ENCODE measurements around the gene NOTCH2.

The NOTCH2 gene

DNA sequence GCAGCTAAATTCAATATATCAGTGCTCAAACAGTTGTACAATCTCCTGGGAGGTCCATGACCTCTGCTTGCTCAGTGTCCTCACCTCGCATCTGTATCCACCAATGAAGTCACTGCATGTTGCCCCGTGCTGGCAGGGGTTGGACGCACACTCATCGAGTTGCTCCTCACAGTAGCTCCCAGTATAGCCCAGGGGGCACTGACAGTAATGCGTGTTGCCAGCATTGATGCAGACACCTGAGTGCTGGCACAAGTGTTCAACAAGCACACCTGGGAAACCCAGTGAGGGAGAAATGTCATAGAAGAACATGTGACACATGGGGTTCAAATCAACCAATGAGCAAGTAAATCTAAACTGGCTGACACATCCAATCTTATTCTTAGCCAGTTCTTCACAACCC, 132.3 kb downstream of the NOTCH2 start:
- no peak for DNase-seq

DNA sequence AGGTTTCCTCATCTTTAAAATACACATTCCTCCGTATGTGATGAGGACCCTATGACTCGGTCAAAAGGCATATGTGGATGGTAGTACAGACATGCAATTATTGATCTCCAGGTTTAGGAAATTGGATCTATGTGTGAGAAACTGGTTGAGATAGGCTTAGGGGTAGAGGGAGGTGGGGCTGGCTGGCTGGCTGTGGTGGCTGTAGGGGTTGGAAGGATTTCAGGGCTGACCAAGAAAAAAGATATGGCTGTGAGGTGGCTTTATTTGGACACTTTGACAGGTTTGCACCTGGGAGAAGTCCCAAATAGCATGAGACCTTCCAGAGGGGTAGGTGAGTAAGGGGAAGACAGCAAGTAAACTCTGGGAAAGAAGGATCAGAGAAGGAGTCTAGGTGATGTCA, 133.5 kb downstream of the NOTCH2 start:
- no peak for DNase-seq

DNA sequence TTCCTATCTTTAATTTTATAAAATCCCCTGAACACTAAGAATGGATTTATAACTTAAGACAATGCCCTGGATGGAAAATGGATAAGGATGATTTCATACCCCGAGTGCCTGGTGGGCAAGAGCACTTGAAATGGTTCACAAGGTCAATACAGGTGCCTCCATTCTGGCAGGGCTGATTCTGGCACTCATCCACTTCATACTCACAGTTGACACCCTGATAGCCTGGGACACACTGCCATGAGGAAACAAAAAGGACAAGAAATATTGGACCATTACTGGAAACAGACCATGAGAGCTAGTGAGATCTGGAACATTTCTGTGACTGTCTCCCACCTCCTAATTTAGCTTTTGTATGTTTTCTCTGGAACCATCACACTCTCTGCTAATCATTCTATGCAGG, 134.1 kb downstream of the NOTCH2 start:
- no peak for DNase-seq

DNA sequence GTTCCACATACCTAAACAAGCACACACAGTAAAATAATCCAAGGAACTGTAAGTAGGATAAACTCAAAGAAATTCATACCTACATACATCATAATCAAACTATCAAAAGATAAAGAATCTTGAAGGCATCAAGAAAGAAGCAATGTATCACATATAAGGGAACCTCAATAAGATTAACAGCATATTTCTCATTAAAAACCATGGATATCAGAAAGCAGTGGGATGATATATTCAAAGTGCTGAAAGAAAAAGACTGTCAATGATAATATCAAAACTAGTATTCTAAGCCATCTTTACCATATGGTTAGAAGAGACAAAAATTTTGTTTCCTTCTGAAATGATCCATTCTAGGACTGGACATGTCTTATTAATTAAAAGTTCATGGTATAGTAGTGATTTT, 136.1 kb downstream of the NOTCH2 start:
- no peak for DNase-seq

DNA sequence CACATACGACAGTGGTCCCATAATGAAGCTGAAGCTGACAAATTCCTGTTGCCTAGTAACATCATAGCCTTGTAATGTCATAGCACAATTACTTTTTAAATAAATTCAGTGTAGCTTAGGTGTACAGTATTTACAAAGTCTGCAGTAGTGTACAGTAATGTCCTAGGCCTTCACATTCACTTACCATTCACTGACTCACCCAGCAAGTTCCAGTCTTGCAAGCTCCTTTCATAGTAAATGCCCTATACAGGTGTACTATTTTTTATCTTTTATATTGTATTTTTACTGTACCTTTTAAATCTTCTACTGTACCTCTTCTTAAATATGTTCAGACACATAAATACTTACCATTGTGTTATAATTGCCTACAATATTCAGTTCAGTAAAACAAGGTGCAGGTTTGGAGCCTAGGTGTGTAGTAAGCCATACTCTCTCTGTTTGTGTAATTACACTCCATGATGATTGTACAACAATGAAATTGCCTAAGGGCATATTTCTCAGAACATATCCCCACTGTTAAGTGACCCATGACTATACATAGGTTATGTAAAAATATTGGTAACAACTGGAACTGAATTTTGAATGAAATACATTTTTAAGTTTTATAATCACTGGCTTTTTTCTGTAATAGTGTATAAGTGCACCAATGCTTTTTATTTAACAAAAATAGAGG, 139.7 kb downstream of the NOTCH2 start:
- DNase-seq = no peak

DNA sequence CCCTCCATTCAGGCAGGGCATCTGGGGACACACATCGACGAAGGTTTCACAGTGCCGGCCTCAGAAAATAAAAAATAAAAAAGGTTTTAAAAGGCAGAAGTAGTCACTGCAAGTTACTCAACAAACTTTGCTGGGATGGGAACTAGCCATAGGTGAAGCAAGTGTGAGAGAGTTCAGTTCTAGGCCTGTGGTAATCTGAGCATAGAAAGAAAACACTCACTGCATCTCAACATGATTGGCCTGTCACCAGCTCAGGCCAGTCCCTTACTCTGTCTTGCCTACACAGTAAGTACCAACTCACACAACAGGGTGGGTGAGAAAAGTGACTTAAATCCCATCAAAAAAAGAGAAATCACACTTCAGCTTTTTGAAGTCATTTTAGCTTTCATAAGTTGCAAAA, 142.9 kb downstream of the NOTCH2 start:
- DNase-seq = no peak

DNA sequence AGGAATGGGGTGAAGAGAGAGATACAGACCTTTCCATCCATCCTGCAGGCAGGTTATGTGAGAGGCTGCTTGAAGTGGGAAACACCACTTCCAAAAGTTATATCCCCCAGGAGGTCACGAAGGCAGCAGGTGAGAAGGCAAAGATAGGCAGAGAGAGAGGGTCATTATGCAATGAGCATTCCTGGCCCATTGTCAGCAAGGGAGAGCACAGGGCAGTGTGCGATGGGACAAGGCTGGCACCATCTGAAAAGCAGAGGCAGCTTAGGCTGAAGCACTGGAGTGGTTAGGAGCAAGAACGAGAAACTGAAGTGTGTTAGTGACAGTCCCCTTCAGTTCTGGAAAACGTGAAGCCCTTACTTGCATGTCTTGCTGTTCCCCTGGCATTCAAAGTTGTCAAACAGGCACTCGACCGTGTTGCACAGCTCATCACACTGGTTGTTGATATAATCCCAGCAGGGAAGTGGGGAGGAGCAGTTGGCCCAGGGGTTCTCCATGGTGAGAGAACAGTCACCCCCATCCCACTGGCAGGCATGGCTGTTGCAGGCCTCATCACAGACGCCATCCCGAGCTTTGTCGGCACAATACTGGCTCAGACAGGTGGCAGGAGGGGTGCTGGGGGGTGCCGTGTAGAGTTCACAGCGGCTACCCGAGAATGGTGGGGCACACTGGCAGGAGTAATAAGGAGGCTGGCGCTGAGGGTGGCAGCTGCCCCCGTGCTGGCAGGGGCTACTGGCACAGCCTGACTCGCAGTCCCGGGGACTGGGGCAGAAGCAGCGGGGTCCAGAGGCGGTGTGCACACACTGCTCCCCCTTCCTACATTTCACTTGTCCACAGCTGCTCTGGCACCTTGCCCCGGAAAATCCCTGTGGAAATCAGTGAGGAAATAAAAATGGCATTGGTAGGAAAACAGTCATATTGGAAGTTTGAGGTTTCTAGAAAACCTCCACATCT, 144.2 kb downstream of the NOTCH2 start:
- DNase-seq = no peak

DNA sequence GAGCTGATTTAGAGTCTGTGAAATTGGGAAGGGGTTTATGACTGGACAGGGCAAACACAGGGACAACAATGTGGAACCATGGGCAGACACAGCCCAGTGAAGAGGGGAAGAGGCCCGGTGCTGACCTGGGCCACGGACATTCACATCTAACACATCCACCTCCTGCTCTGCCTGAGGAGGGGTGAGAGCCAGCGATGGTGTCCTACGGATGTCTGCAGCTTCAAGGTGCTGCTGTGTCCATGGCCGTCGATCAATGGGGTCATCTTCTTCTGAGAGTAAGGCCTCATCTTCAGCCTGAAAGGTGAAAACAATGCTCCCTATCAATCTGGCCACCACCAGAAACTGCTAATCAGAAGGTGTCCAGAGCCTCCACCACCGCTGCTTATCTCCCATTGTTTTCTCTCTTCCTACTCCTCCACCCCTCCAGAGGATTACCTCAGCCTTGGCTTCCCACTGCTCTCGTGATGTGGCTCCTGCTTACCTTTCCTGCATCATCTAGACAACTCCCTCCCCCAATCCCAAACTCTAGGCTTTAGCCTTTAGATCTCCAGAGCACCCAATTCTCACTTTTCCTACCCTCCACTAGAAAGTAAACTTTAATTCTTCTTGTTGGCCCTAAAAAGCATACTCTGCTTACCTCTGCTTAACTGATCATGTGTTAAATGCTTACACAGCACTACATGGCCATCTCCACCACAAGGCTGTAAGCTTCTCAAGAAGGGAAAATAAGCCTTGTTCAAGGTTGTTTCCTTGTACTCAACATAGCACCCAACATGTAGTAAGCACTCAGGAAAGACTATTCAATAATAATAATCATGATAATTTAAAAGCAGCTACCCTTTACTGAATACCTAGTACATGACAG, 149.1 kb downstream of the NOTCH2 start:
- no peak for DNase-seq

DNA sequence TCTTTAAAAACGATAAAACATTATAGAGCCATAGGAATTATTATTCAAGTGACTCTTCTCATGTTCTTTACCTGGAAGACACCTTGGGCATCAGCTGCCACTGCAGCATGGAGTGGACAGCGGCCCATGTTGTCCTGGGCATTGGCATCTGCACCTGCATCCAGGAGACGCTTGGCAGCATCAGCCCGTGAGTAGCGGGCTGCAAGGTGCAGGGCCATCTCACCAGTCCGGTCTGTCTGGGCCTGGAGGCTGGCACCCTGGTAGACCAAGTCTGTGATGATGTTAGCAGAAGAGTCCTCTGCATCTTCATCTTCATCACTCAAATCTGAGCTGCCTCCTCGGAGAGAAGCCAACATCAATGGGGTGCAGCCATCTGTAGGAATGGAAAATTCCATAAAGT, 150.2 kb downstream of the NOTCH2 start:
- DNase-seq = no peak

DNA sequence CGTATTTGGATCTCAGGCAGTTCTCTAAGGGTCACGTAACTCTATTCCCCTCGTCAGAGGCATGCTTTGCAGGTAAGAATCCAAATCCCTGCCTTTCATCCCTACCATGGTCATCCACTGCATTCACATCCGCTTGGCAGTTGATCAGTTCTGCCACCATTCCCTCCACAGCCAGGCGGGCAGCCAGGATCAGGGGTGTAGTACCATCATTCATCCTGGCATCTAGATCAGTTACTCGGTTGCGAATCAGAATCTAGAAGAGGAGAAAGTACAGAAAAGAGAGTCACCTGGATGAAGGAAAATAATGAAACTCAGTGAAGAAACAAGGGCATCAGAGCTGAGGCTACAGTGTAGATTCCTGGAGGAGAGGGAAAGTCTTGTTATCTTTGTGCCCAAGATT, 151.2 kb downstream of the NOTCH2 start:
- no peak for DNase-seq

DNA sequence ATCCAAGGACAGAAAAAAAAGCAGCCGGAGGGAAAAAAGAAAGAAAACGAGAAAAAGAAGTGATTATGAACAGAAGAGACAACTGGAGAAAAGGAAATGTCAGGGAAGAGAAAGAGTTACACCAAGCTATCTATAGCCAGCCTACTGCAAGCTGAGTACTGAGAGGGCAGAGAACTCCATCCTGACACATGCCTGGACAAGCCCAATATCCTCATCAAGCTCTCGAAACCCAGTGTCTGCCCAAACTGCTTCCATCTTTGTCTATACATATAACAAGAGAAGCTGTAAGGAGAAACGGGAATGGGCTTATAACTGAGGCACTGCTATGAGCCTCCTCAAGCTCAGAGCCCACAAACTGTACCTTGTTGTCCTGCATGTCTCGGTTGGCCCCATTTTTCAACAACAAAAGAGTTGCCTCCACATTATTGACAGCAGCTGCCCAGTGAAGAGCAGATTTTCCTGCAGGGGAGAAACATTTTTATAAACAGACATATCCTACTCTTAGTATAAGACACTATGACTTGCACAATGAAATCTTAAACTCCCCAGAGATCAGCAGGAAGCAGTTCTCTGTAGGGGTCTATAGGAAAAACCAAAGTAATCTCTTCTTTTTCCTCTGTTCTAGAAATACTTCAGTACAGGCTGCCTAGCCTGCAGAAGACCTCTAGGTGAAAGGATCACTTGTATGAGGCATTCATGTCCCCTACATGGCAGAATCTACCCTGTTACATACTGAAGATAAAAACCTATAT, 152.0 kb downstream of the NOTCH2 start:
- no peak for DNase-seq

DNA sequence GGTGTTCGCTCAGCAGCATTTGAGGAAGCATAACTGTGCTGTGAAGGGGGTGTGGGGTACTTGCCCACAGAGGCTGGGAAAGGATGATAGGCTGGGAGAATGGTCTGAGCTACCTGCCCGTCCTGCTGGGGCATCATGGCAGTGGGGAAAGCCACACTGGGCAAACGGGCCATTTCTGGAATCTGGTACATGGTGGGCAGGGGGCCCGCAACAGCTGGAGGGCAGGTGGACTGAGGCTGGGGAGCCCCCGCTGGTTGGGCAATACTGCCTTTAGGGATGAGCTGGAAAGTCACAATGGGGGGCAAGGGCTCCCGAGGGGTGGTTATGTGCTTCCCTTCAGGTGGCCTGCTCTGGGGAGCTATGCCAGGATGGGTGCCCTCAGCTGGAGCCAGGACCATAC, 153.9 kb downstream of the NOTCH2 start:
- DNase-seq = no peak

DNA sequence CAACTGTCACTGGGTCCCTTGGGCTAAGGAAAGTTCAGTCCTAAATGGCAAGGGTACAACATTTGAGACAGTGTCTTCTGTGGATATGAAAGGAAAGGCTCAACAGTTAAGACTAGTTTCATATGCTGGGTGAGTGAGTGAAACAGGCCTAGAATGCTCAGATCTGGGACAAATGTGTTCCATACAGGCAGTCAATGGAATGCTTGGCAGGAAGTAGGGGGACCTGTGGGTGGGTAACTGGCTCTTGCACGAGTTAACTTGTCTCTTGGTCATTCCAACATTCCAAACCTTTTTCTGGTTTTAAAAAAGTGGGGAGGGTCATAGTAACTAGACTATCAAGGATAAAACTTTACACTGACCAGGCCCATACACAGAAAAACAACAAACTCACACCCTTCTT, 155.4 kb downstream of the NOTCH2 start:
- DNase-seq = no peak

DNA sequence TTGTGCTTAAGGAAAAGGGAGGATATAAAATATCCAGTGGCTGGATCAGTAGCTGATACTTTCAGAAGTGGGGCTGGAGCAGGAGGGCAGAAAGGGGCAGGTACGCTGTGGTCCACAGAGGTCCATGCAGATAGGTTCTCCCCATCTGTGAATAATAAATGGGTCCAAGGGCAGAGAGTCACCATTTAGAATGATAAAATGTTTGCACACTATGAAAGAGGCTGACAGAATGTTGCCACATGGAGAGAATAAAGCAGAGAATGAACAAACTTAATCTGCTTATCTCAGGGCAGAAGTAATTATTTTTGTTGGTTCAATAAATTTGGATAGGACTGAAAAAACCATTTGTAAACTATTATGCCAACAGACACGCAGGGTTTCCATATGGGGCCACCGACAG, 156.5 kb downstream of the NOTCH2 start:
- no peak for DNase-seq

DNA sequence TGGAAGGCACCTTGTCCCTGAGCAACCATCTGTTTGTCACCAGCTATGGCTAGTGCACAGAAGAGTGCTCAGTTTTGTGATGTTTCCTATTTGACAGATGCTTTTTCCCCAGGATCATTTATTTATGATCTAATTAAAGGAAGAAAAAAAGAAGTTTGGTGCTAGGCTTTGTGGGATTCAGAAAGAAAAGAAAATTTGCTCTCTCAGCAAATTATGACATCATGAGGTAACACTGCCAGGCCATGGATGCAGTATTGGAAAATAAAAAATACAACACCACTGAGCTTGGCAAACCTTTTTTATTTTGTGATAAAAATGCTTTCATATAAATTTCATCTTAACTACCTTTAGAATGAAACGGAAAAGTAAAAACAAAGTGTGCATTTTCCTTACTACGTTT, 157.7 kb downstream of the NOTCH2 start:
- DNase-seq = no peak

DNA sequence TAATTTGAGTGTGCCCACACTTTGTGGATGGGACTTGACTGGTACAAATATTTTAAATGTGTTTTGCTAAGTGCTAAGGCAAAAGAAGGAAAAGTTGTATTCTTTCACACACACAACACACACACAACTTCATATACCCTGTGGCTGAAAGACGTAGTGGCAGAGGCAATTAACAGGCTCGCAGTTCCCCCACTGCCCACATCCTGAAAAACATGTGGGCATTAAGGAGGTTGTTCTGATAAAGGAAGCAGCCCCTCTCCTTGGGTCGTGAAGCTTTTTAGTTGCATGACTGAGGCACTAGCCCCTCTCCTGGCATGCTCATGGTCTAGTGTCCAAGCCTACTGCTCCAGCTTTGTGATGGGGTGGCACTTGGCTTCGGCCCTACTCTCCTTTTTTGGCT, 158.8 kb downstream of the NOTCH2 start:
- no peak for DNase-seq

DNA sequence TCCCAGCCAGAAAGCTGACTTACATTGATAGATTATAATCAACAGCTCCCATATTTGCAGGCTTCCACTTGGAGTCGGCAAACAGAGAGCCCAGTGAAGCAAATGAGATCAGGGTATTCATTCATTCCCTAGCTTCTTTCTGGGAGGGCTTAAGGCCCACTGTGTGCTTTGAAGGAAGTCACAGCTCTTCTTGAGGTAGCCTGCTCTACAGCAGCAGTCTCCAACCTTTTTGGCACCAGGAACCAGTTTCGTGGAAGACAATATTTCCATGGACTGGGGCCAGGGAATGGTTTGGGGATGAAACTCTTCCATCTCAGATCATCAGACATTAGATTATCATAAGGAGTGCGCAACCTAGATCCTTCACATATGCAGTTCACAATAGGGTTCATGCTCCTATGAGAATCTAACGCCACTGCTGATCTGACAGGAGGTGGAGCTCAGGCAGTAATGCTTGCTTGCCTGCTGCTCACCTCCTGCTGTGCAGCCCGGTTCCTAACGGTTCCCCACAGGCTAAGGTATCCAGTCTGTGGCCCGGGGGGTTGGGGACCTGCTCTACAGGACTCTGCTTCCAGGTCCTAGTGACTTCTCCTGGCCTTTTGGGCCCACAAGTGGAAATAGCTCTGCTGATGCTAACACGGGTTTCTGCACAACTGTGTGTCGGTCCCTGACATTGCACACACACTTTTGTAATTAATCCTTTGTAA, 159.4 kb downstream of the NOTCH2 start:
- DNase-seq = no peak

DNA sequence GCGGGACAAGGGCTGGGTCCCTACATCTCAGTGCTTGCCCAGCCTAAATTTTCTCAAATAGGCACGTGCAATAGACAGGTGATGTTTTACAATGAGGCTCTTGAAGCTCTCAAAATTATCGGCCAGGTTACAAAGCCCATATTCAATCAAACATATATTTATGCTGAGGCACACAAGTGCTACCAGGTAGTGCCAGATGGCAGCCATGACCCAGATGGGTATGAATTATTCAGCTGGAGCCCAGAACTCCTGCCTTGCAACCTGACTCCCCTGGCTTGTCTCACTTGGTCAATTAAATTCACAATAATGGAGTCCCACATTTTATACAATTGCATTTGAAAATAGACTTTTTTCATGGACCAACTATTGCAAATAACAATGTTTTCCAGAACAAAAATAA, 160.8 kb downstream of the NOTCH2 start:
- no peak for DNase-seq

DNA sequence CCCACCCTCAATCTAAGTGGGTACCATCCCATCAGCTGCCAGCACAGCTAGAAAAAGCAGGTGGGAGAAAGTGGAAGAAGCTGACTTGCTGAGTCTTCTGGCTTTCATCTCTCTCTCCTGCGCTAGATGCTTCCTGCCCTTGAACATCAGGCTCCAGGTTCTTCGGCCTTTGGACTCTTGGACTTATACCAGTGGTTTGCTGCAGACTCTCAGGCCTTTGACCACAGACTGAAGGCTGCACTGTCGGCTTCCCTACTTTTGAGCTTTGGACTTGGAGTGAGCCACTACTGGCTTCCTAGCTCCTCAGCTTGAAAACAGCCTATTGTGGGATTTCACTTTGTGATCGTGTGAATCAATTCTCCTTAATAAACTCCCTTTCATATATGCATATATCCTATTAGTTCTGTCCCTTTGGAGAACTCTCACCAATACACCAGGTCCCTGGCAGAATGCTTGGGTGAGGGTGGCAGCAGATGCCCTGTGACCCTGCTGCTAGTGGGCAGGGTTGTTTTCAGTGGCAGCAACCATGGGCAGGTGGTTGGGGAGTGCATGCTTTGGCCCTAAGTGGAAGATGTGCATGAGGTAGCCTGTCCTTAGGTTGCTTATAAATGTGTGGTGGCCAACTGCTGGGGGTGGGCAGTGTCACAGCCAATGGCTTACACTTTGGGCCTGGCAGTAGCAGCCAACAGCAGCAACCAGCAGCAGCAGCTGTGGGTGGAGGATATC, 162.4 kb downstream of the NOTCH2 start:
- no peak for DNase-seq

DNA sequence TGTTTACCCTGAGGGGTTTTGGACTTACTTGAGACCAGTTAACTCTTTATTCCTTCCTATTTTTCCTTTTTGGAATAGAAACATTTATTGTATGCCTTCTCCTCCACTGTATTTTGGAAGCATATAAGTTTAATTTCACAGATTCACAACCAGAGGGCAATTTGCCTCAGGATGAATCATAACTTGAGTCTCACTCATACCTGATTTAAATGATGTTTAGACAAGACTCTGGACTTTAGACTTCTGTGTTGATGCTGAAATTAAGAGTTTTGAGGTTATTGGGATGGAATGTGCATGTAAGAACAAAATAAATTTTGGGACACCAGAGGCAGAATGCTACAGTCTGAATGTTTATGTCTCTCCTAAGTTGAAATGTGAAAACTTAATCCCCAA, 166.0 kb downstream of the NOTCH2 start:
- DNase-seq = no peak

DNA sequence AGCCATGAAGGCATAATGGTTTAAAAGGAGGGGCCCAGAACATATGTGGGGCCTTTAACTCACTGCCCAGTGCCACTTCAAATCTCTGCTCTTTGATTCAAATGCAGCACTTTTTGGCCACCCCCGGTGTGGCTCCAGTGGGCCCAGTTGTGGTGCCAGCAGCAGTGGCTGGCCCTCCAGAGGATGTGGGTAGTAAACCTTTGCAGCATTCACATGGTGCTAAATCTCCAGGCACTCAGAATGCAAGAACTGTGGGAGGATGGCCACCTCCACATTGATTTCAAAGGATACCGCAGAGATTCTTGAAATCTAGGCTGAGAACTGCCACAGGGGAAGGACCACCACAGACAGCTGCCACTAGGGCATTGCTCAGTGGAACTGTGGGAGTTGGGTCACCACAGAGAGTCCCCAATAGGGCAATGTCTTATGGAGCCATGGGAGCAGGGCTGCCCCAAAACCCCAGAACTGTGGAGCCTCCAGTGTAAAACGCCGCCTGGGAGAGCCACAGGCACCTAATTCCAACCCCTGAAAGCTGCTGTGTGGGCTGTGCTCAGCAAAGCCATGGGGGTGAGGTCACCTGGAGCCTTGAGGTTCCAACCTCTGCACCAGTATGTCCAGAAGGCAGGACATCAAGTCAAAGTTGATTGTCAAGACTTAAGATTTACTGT, 166.6 kb downstream of the NOTCH2 start:
- no peak for DNase-seq

Measured in NCI-H1694 (cell line).